H9 (cell line): ENCODE measurements around the gene FAT4. TPM values are rescaled to one million over a fixed set of nuclear protein-coding genes. Genes with fewer than 3 reads are reported as not detected.

Experiments used
- DNase-seq: peaks from one replicate; pipeline ENCODE4 v3.0.0-alpha.2; 2017
- H2AFZ ChIP-seq: one replicate; pipeline ENCODE4 v1.6.1; 2013; ENCODE audit warnings: mild to moderate bottlenecking, low read length, control low read depth, moderate library complexity
- H2AK5ac ChIP-seq: 2 replicates; pipeline ENCODE4 v1.6.1; 2013; ENCODE audit warnings: low read length, control low read depth, mixed read lengths; ENCODE audit not compliant: insufficient read length
- H2BK120ac ChIP-seq: one replicate; pipeline ENCODE4 v1.6.1; 2013; ENCODE audit warnings: low read depth, mild to moderate bottlenecking, low read length, control low read depth, inconsistent platforms; ENCODE audit not compliant: poor library complexity, severe bottlenecking
- H2BK12ac ChIP-seq: 2 replicates; pipeline ENCODE4 v1.6.1; 2013; ENCODE audit warnings: low read length, control low read depth, mixed read lengths, low read depth; ENCODE audit not compliant: insufficient read length
- H2BK15ac ChIP-seq: 2 replicates; pipeline ENCODE4 v1.6.1; 2013; ENCODE audit warnings: low read depth, low read length, control low read depth
- H2BK20ac ChIP-seq: one replicate; pipeline ENCODE4 v1.6.1; 2013; ENCODE audit warnings: low read depth, mild to moderate bottlenecking, low read length, control low read depth, inconsistent platforms; ENCODE audit not compliant: poor library complexity, severe bottlenecking
- H2BK5ac ChIP-seq: 2 replicates; pipeline ENCODE4 v1.6.1; 2013; ENCODE audit warnings: low read length, control low read depth, mixed read lengths; ENCODE audit not compliant: insufficient read length
- H3K14ac ChIP-seq: 2 replicates; pipeline ENCODE4 v1.6.1; 2013; ENCODE audit warnings: low read length, control low read depth; ENCODE audit not compliant: insufficient read depth
- H3K18ac ChIP-seq: 2 replicates; pipeline ENCODE4 v1.6.1; 2013; ENCODE audit warnings: low read depth, mild to moderate bottlenecking, mixed read lengths, low read length, control low read depth; ENCODE audit not compliant: insufficient read length
- H3K23ac ChIP-seq: 2 replicates; pipeline ENCODE4 v1.6.1; 2013; ENCODE audit warnings: low read length, control low read depth, mixed read lengths, low read depth; ENCODE audit not compliant: insufficient read length
- H3K23me2 ChIP-seq: 2 replicates; pipeline ENCODE4 v1.6.1; 2013; ENCODE audit warnings: low read depth, mild to moderate bottlenecking, mixed read lengths, low read length, control low read depth; ENCODE audit not compliant: insufficient read length, poor library complexity, severe bottlenecking
- H3K27ac ChIP-seq: 2 replicates; pipeline ENCODE4 v1.5.1; 2013; ENCODE audit warnings: low read length, control low read depth, mixed read lengths, low read depth; ENCODE audit not compliant: insufficient read length
- H3K27me3 ChIP-seq: 2 replicates; pipeline ENCODE4 v1.6.1; 2013; ENCODE audit warnings: low read length, control low read depth, inconsistent platforms; ENCODE audit not compliant: insufficient read depth
- H3K4ac ChIP-seq: 2 replicates; pipeline ENCODE4 v1.6.1; 2013; ENCODE audit warnings: low read depth, mild to moderate bottlenecking, control low read depth, inconsistent platforms, low read length, moderate library complexity
- H3K4me1 ChIP-seq: 2 replicates; pipeline ENCODE4 v1.6.1; 2013; ENCODE audit warnings: low read length, control low read depth, inconsistent platforms; ENCODE audit not compliant: insufficient read depth
- H3K4me2 ChIP-seq: 2 replicates; pipeline ENCODE4 v1.6.1; 2013; ENCODE audit warnings: low read length, control low read depth, mixed read lengths; ENCODE audit not compliant: insufficient read length, insufficient read depth
- H3K56ac ChIP-seq: 2 replicates; pipeline ENCODE4 v1.6.1; 2013; ENCODE audit warnings: low read depth, mild to moderate bottlenecking, mixed read lengths, low read length, control low read depth; ENCODE audit not compliant: insufficient read length
- H3K79me1 ChIP-seq: 2 replicates; pipeline ENCODE4 v1.6.1; 2013; ENCODE audit warnings: low read depth, mild to moderate bottlenecking, moderate library complexity, low read length, control low read depth, inconsistent platforms; ENCODE audit not compliant: insufficient read depth, poor library complexity, severe bottlenecking
- H3K79me2 ChIP-seq: 2 replicates; pipeline ENCODE4 v1.6.1; 2013; ENCODE audit warnings: low read length, control low read depth, inconsistent platforms; ENCODE audit not compliant: insufficient read depth
- H3K9ac ChIP-seq: 2 replicates; pipeline ENCODE4 v1.6.1; 2013; ENCODE audit warnings: low read length, control low read depth, mixed read lengths; ENCODE audit not compliant: insufficient read length; ENCODE audit errors: extremely low read depth
- H3K9me3 ChIP-seq: one replicate; pipeline ENCODE4 v1.6.1; 2013; ENCODE audit warnings: low read depth, low read length, inconsistent platforms; ENCODE audit not compliant: control insufficient read depth
- H3T11ph ChIP-seq: one replicate; pipeline ENCODE4 v1.6.1; 2013; ENCODE audit warnings: mild to moderate bottlenecking, low read length, control low read depth, inconsistent platforms
- H4K20me1 ChIP-seq: one replicate; pipeline ENCODE4 v1.6.1; 2013; ENCODE audit not compliant: control insufficient read depth, insufficient read length, insufficient read depth
- H4K5ac ChIP-seq: 2 replicates; pipeline ENCODE4 v1.6.1; 2013; ENCODE audit warnings: low read depth, mild to moderate bottlenecking, mixed read lengths, low read length, control low read depth; ENCODE audit not compliant: insufficient read length
- H4K8ac ChIP-seq: replicated peaks from 2 replicates; pipeline ENCODE4 v1.6.1; 2013; ENCODE audit warnings: low read length, control low read depth, mixed read lengths, low read depth; ENCODE audit not compliant: insufficient read length
- H4K91ac ChIP-seq: 2 replicates; pipeline ENCODE4 v1.6.1; 2013; ENCODE audit warnings: low read depth, mild to moderate bottlenecking, moderate library complexity, mixed read lengths, low read length, control low read depth; ENCODE audit not compliant: insufficient read length
- H3K27ac Mint-ChIP-seq, 3 experiments: 2 replicates in 2 of 3; 3 replicates in 1 of 3; pipeline ENCODE4 v1.8.0; 2020 to 2021; ENCODE audit warnings: mixed read lengths in 3 of 3, mild to moderate bottlenecking in 1 of 3, moderate library complexity in 1 of 3
- H3K27me3 Mint-ChIP-seq: 2 replicates; pipeline ENCODE4 v1.8.0; 2021; ENCODE audit warnings: low read depth, mild to moderate bottlenecking, moderate library complexity, mixed read lengths
- H3K36me3 Mint-ChIP-seq, 3 experiments: 2 replicates in 2 of 3; 3 replicates in 1 of 3; pipeline ENCODE4 v1.8.0; 2020 to 2021; ENCODE audit warnings: low read depth in 3 of 3, mixed read lengths in 3 of 3; ENCODE audit not compliant: insufficient read depth in 1 of 3
- H3K4me1 Mint-ChIP-seq, 2 experiments: 2 replicates each; pipeline ENCODE4 v1.8.0; 2020; ENCODE audit warnings: mixed read lengths in 2 of 2
- H3K4me3 Mint-ChIP-seq, 2 experiments: 2 replicates in 1 of 2; 3 replicates in 1 of 2; pipeline ENCODE4 v1.8.0; 2020 to 2021; ENCODE audit warnings: mild to moderate bottlenecking in 2 of 2, mixed read lengths in 2 of 2, moderate library complexity in 1 of 2
- H3K9me3 Mint-ChIP-seq, 2 experiments: 2 replicates in 1 of 2; 3 replicates in 1 of 2; pipeline ENCODE4 v1.8.0; 2020; ENCODE audit warnings: mild to moderate bottlenecking in 2 of 2, mixed read lengths in 2 of 2, moderate library complexity in 1 of 2
- CTCF ChIP-seq: fragments of 200-600 bp; sonication (generic); conservative IDR thresholded peaks from 3 replicates; pipeline ENCODE4 v1.8.0; 2021; ENCODE audit warnings: antibody characterized with exemption, mild to moderate bottlenecking
- WGBS: extraction: QIAGEN DNeasy Blood & Tissue Kit; methylation state at CpG from one replicate; pipeline ENCODE4 v1.1.7; 2013; ENCODE audit warnings: missing lambda C conversion rate, low lambda C conversion rate, mixed read lengths; ENCODE audit not compliant: insufficient read length; ENCODE audit errors: extremely low coverage; 5-methylcytosine and 5-hydroxymethylcytosine counted together
- total RNA-seq: library from RNA; stranded (reverse); gene quantifications from 2 replicates; pipeline ENCODE4 v1.2.1, GENCODE V29; 2021

Gene FAT4
- total RNA-seq, 1 experiment from 2014 or later: 6.9 TPM

- Mint-ChIP-seq H3K9me3 (peaks cover 0 to 4% of the 10 kb centered on the region in 2 experiments; a peak in 1 of 5 replicates), H3K27ac (no peak overlapping the region), H3K36me3 (peaks cover 0 to 4% (median 0%) of the 10 kb centered on the region in 3 experiments; a peak in 1 of 7 replicates), H3K27me3 (no peaks in the 10 kb centered on the region), H3K4me1 (no peaks in the 10 kb centered on the region), H3K4me3 (no peak overlapping the region)
- 100% methylated on average over 1 of the region's 1 CpG for WGBS
- no peaks in the 10 kb centered on the region for H3K27me3 ChIP-seq
- H3K23me2 ChIP-seq: no peaks in the 10 kb centered on the region
- H4K91ac ChIP-seq: no peak overlapping the region
- H2BK5ac ChIP-seq: no peak overlapping the region
- no peak overlapping the region for H4K8ac ChIP-seq
- H2BK12ac ChIP-seq: no peak overlapping the region
- H3K18ac ChIP-seq: no peak overlapping the region
- no peak overlapping the region for H3K14ac ChIP-seq
- no peak overlapping the region for H3K56ac ChIP-seq
- no peak overlapping the region for H4K5ac ChIP-seq
- no peak overlapping the region for H2AFZ ChIP-seq
- H3K4me1 ChIP-seq: no peaks in the 10 kb centered on the region
- no peak overlapping the region for H3K9ac ChIP-seq
- no peak for DNase-seq
- H3K79me2 ChIP-seq: no peaks in the 10 kb centered on the region
- no peak overlapping the region for H3K27ac ChIP-seq
- no peak overlapping the region for H3K23ac ChIP-seq
- no peaks in the 10 kb centered on the region for H4K20me1 ChIP-seq
- no peak overlapping the region for H2BK120ac ChIP-seq
- no peak overlapping the region for H2BK15ac ChIP-seq
- no peak for TF ChIP-seq CTCF
- H3K4me2 ChIP-seq: no peak overlapping the region
- no peak overlapping the region for H3T11ph ChIP-seq
- H3K9me3 ChIP-seq: no peaks in the 10 kb centered on the region
- no peak overlapping the region for H2BK20ac ChIP-seq
- H3K4ac ChIP-seq: no peak overlapping the region
- H2AK5ac ChIP-seq: no peak overlapping the region
- H3K79me1 ChIP-seq: no peaks in the 10 kb centered on the region
These were observed 8.6 kb upstream of the FAT4 start for GRCh38 chr4:125306112-125306511.
